Endodermal cell (in vitro differentiated cells): ENCODE data around the gene SDK1. TPM values are rescaled to one million over a fixed set of nuclear protein-coding genes. Genes with fewer than 3 reads are reported as not detected.

Experiments
- DNase-seq: peaks from one replicate; pipeline ENCODE4 v3.0.0-alpha.2; 2017
- H3K27ac ChIP-seq: 2 replicates; pipeline ENCODE4 v1.5.1; 2013; ENCODE audit warnings: mild to moderate bottlenecking, low read depth, low read length, moderate library complexity
- H3K27me3 ChIP-seq: 2 replicates; pipeline ENCODE4 v1.6.1; 2013; ENCODE audit warnings: mild to moderate bottlenecking, low read length, moderate library complexity; ENCODE audit not compliant: insufficient read depth, control insufficient read depth, poor library complexity, severe bottlenecking
- H3K36me3 ChIP-seq: 2 replicates; pipeline ENCODE4 v1.7.0; 2013; ENCODE audit warnings: mild to moderate bottlenecking, low read length, moderate library complexity; ENCODE audit not compliant: control insufficient read depth, insufficient read depth
- H3K4me1 ChIP-seq: one replicate; pipeline ENCODE4 v1.7.0; 2013; ENCODE audit warnings: low read length; ENCODE audit not compliant: control insufficient read depth, insufficient read depth
- H3K4me3 ChIP-seq: 2 replicates; pipeline ENCODE4 v1.5.1; 2013; ENCODE audit warnings: mild to moderate bottlenecking, low read length, moderate library complexity
- H3K9ac ChIP-seq: 2 replicates; pipeline ENCODE4 v1.6.1; 2013; ENCODE audit warnings: mild to moderate bottlenecking, low read length, moderate library complexity; ENCODE audit not compliant: poor library complexity, severe bottlenecking; ENCODE audit errors: extremely low read depth
- H3K9me3 ChIP-seq: 2 replicates; pipeline ENCODE4 v1.6.1; 2013; ENCODE audit warnings: mild to moderate bottlenecking, low read length, moderate library complexity; ENCODE audit not compliant: control insufficient read depth
- H3K27ac Mint-ChIP-seq: 2 replicates; pipeline ENCODE4 v1.8.0; 2020; ENCODE audit warnings: mixed read lengths
- H3K27me3 Mint-ChIP-seq: 2 replicates; pipeline ENCODE4 v1.8.0; 2021; ENCODE audit warnings: mild to moderate bottlenecking, mixed read lengths; ENCODE audit not compliant: insufficient read depth
- H3K36me3 Mint-ChIP-seq: 2 replicates; pipeline ENCODE4 v1.8.0; 2020; ENCODE audit warnings: low read depth, mixed read lengths
- H3K4me1 Mint-ChIP-seq: 2 replicates; pipeline ENCODE4 v1.8.0; 2020; ENCODE audit warnings: mixed read lengths
- H3K4me3 Mint-ChIP-seq: 2 replicates; pipeline ENCODE4 v1.8.0; 2020; ENCODE audit warnings: mild to moderate bottlenecking, moderate library complexity, mixed read lengths
- H3K9me3 Mint-ChIP-seq: 2 replicates; pipeline ENCODE4 v1.8.0; 2020; ENCODE audit warnings: mild to moderate bottlenecking, mixed read lengths
- CTCF ChIP-seq: fragments of 200-600 bp; sonication (generic); conservative IDR thresholded peaks from 2 replicates; pipeline ENCODE4 v1.5.0; 2021; ENCODE audit warnings: antibody characterized with exemption, mild to moderate bottlenecking
- WGBS, 2 experiments: methylation state at CpG; one replicate each; pipeline versions ENCODE4 v1.1.5 to v1.1.7; 2013; ENCODE audit warnings: missing lambda C conversion rate in 2 of 2, mixed read lengths in 1 of 2; ENCODE audit not compliant: insufficient coverage in 1 of 2, insufficient read length in 1 of 2; 5-methylcytosine and 5-hydroxymethylcytosine counted together
- total RNA-seq, 2 donors: library from RNA; stranded (reverse); fragmentation: NEBNext Ultra II Directional in 1 of 2; extraction: Animal tissue kit (Norgen Biotek cat#: 25700) in 1 of 2; gene quantifications; 2 replicates in 1 of 2; 3 replicates in 1 of 2; pipeline ENCODE4 v1.2.1, GENCODE V29; 2021

Gene SDK1
- total RNA-seq, 2 donors from 2014 or later: 22.7 to 23.1 TPM

GRCh38 chr7:3975371-3975770 is 674.3 kb downstream of the SDK1 start:
- Histone ChIP-seq H3K9me3 (peaks cover 11% of the 10 kb centered on the region), H3K36me3 (peaks cover 4% of the 10 kb centered on the region), H3K9ac (no peak overlapping the region), H3K4me1 (no peaks in the 10 kb centered on the region), H3K4me3 (no peak overlapping the region), H3K27ac (no peak overlapping the region), H3K27me3 (no peaks in the 10 kb centered on the region)
- no peak for DNase-seq
- peaks cover 2% of the 10 kb centered on the region for H3K27me3 Mint-ChIP-seq
- no peak for TF ChIP-seq CTCF
- H3K36me3 Mint-ChIP-seq: peaks cover 52% of the 10 kb centered on the region
- H3K9me3 Mint-ChIP-seq: peaks cover 19% of the 10 kb centered on the region
- 86 to 93% methylated on average over 4 to 6 of the region's 6 CpGs for WGBS, 2 experiments
- H3K27ac Mint-ChIP-seq: no peak overlapping the region
- H3K4me3 Mint-ChIP-seq: no peak overlapping the region
- peaks cover 13% of the 10 kb centered on the region for H3K4me1 Mint-ChIP-seq

GRCh38 chr7:3977391-3977790 is 676.3 kb downstream of the SDK1 start:
- H3K27ac Mint-ChIP-seq: no peak overlapping the region
- no peak overlapping the region for H3K4me3 ChIP-seq
- no peak for TF ChIP-seq CTCF
- 93 to 94% methylated on average over 12 of the region's 12 CpGs for WGBS, 2 experiments
- H3K36me3 Mint-ChIP-seq: peaks cover 33% of the 10 kb centered on the region
- peaks cover 22% of the 10 kb centered on the region for H3K9me3 Mint-ChIP-seq
- peaks cover 2% of the 10 kb centered on the region for H3K27me3 Mint-ChIP-seq
- H3K27ac ChIP-seq: no peak overlapping the region
- no peak for DNase-seq
- no peak overlapping the region for H3K4me3 Mint-ChIP-seq
- H3K27me3 ChIP-seq: no peaks in the 10 kb centered on the region
- H3K9me3 ChIP-seq: peaks cover 26% of the 10 kb centered on the region
- H3K4me1 ChIP-seq: no peaks in the 10 kb centered on the region
- peaks cover 18% of the 10 kb centered on the region for H3K4me1 Mint-ChIP-seq
- no peak overlapping the region for H3K9ac ChIP-seq
- H3K36me3 ChIP-seq: peaks cover 4% of the 10 kb centered on the region

GRCh38 chr7:3978839-3979238 is 677.8 kb downstream of the SDK1 start:
- Histone ChIP-seq H3K27ac (no peak overlapping the region), H3K4me1 (no peaks in the 10 kb centered on the region), H3K4me3 (no peak overlapping the region), H3K36me3 (peaks cover 4% of the 10 kb centered on the region), H3K27me3 (no peaks in the 10 kb centered on the region), H3K9me3 (peaks cover 26% of the 10 kb centered on the region), H3K9ac (no peak overlapping the region)
- no peak for DNase-seq
- peaks cover 27% of the 10 kb centered on the region for H3K9me3 Mint-ChIP-seq
- H3K27ac Mint-ChIP-seq: no peak overlapping the region
- peaks cover 24% of the 10 kb centered on the region for H3K36me3 Mint-ChIP-seq
- 92 to 97% methylated on average over 5 to 8 of the region's 8 CpGs for WGBS, 2 experiments
- TF ChIP-seq CTCF: no peak
- peaks cover 18% of the 10 kb centered on the region for H3K4me1 Mint-ChIP-seq
- H3K27me3 Mint-ChIP-seq: peaks cover 2% of the 10 kb centered on the region
- H3K4me3 Mint-ChIP-seq: no peak overlapping the region
